SK-N-SH (cell line): ENCODE data around the gene C4orf50. TPM values are rescaled to one million over a fixed set of nuclear protein-coding genes. Genes with fewer than 3 reads are reported as not detected.

ENCODE experiments used
- CTCF ChIA-PET: fragments of 300-600, 350-600 bp; formaldehyde crosslinking; extraction: SDS; loops from one replicate; lab custom pipeline; 2021; lab: Yijun Ruan, JAX
- POLR2A ChIA-PET: fragments of 350-600 bp; sonication (Branson Sonifier 250); formaldehyde crosslinking; extraction: SDS; loops from one replicate; lab custom pipeline; 2020; ENCODE audit warnings: antibody characterized with exemption, inconsistent platforms; lab: Yijun Ruan, JAX
- DNase-seq: peaks from one replicate; pipeline ENCODE4 v3.0.0; 2012
- H2AFZ ChIP-seq: fragments of 200-600 bp; sonication (generic); 2 replicates; pipeline ENCODE4 v1.8.1; 2016; ENCODE audit warnings: antibody characterized with exemption, mild to moderate bottlenecking, low read depth
- H3F3A ChIP-seq: fragments of 200-600 bp; sonication (generic); replicated peaks from 2 replicates; pipeline ENCODE3; 2016; ENCODE audit warnings: antibody characterized with exemption, mild to moderate bottlenecking; ENCODE audit not compliant: insufficient read depth
- H3K27ac ChIP-seq, 2 experiments: fragments of 200-500 bp in 1 of 2; fragments of 200-600 bp in 1 of 2; sonication (Bioruptor generic) in 1 of 2; sonication (generic), shearing (Covaris generic) in 1 of 2; 2 replicates each; pipeline versions ENCODE4 v1.5.1 to v1.6.1; 2014 to 2016; ENCODE audit warnings: low read depth in 2 of 2, inconsistent platforms in 1 of 2, low read length in 1 of 2, mild to moderate bottlenecking in 1 of 2, mixed read lengths in 1 of 2
- H3K27me3 ChIP-seq: fragments of 200-600 bp; sonication (generic), shearing (Covaris generic); 2 replicates; pipeline ENCODE4 v1.6.1; 2016; ENCODE audit warnings: mixed run types; ENCODE audit not compliant: insufficient read depth
- H3K36me3 ChIP-seq, 2 experiments: fragments of 200-500 bp in 1 of 2; fragments of 200-600 bp in 1 of 2; sonication (Bioruptor generic) in 1 of 2; sonication (generic) in 1 of 2; replicated peaks in 1 of 2; 2 replicates each; pipeline versions ENCODE3 to v1.5.1; 2014 to 2016; ENCODE audit warnings: low read length in 1 of 2, mild to moderate bottlenecking in 1 of 2; ENCODE audit not compliant: insufficient read depth in 2 of 2, control insufficient read depth in 1 of 2
- H3K4me1 ChIP-seq, 2 experiments: fragments of 200-500 bp in 1 of 2; fragments of 200-600 bp in 1 of 2; sonication (Bioruptor generic) in 1 of 2; sonication (generic), shearing (Covaris generic) in 1 of 2; 2 replicates each; pipeline versions ENCODE4 v1.5.1 to v1.6.1; 2014 to 2016; ENCODE audit warnings: low read depth in 1 of 2, low read length in 1 of 2, mixed run types in 1 of 2; ENCODE audit not compliant: insufficient read depth in 2 of 2, control insufficient read depth in 1 of 2
- H3K4me2 ChIP-seq: fragments of 200-600 bp; sonication (generic), shearing (Covaris generic); 2 replicates; pipeline ENCODE4 v1.6.1; 2017; ENCODE audit warnings: mixed run types
- H3K4me3 ChIP-seq, 2 experiments: fragments of 200-500 bp in 1 of 2; fragments of 200-600 bp in 1 of 2; sonication (Bioruptor generic) in 1 of 2; sonication (generic), shearing (Covaris generic) in 1 of 2; 2 replicates each; pipeline versions ENCODE4 v1.5.1 to v1.8.1; 2014 to 2016; ENCODE audit warnings: low read depth in 2 of 2, inconsistent platforms in 1 of 2, low read length in 1 of 2, mild to moderate bottlenecking in 1 of 2, mixed read lengths in 1 of 2, moderate library complexity in 1 of 2
- H3K79me2 ChIP-seq: fragments of 200-600 bp; sonication (generic); 2 replicates; pipeline ENCODE4 v1.8.1; 2017; ENCODE audit warnings: mild to moderate bottlenecking; ENCODE audit not compliant: insufficient read depth
- H3K9ac ChIP-seq: fragments of 200-600 bp; sonication (generic); 2 replicates; pipeline ENCODE4 v1.6.1; 2017; ENCODE audit warnings: mixed run types
- H3K9me2 ChIP-seq: fragments of 200-600 bp; sonication (generic); 2 replicates; pipeline ENCODE4 v1.6.1; 2017; ENCODE audit warnings: mixed run types
- H3K9me3 ChIP-seq: fragments of 200-600 bp; sonication (generic); 2 replicates; pipeline ENCODE4 v1.6.1; 2017; ENCODE audit warnings: mixed run types, mild to moderate bottlenecking, moderate library complexity
- H4K20me1 ChIP-seq: fragments of 200-600 bp; sonication (generic); 2 replicates; pipeline ENCODE4 v1.6.1; 2017; ENCODE audit warnings: mild to moderate bottlenecking, mixed run types; ENCODE audit not compliant: insufficient read depth
- ELF1 ChIP-seq: IDR thresholded peaks from 2 replicates; pipeline ENCODE4 v1.4.0; 2012
- EZH2phosphoT487 ChIP-seq: fragments of 200-600 bp; sonication (generic); IDR thresholded peaks from 2 replicates; pipeline ENCODE4 v1.6.1; 2017; ENCODE audit warnings: low read depth, mixed run types, mild to moderate bottlenecking, antibody characterized with exemption, moderate library complexity, borderline replicate concordance
- FOSL2 ChIP-seq: IDR thresholded peaks from 2 replicates; pipeline ENCODE4 v1.4.0; 2012; ENCODE audit warnings: low read depth, mild to moderate bottlenecking, moderate library complexity, borderline replicate concordance
- FOXM1 ChIP-seq: IDR thresholded peaks from 2 replicates; pipeline ENCODE4 v1.4.0; 2012; ENCODE audit warnings: low read depth, mild to moderate bottlenecking
- IRF3 ChIP-seq: fragments of 150-350 bp; IDR thresholded peaks from 2 replicates; pipeline ENCODE4 v1.6.1; 2016; ENCODE audit warnings: mild to moderate bottlenecking, low read depth, low read length
- JUND ChIP-seq: IDR thresholded peaks from 2 replicates; pipeline ENCODE4 v1.4.0; 2012
- MEF2A ChIP-seq: IDR thresholded peaks from 2 replicates; pipeline ENCODE4 v1.4.0; 2012; ENCODE audit warnings: low read depth, borderline replicate concordance
- NRF1 ChIP-seq: IDR thresholded peaks from 2 replicates; pipeline ENCODE4 v1.6.1; 2012; ENCODE audit warnings: low read depth, mild to moderate bottlenecking, low read length
- POLR2AphosphoS5 ChIP-seq: IDR thresholded peaks from 2 replicates; pipeline ENCODE4 v1.6.1; 2012; ENCODE audit warnings: low read depth, low read length
- RAD21 ChIP-seq: IDR thresholded peaks from 2 replicates; pipeline ENCODE4 v1.6.1; 2012; ENCODE audit warnings: mild to moderate bottlenecking, low read length
- RFX5 ChIP-seq: IDR thresholded peaks from 2 replicates; pipeline ENCODE4 v1.6.1; 2012; ENCODE audit warnings: mild to moderate bottlenecking, improper control_type of control experiment, low read length
- RXRA ChIP-seq: IDR thresholded peaks from 2 replicates; pipeline ENCODE4 v1.4.0; 2012; ENCODE audit warnings: low read depth, mild to moderate bottlenecking, borderline replicate concordance
- SMC3 ChIP-seq: IDR thresholded peaks from 2 replicates; pipeline ENCODE4 v1.6.1; 2012; ENCODE audit warnings: low read depth, low read length, improper control_type of control experiment
- TCF12 ChIP-seq: IDR thresholded peaks from 2 replicates; pipeline ENCODE4 v1.4.0; 2012
- USF2 ChIP-seq: fragments of 150-350 bp; IDR thresholded peaks from 2 replicates; pipeline ENCODE4 v1.6.1; 2017; ENCODE audit warnings: antibody characterized with exemption, low read length, low read depth, borderline replicate concordance
- YY1 ChIP-seq: IDR thresholded peaks from 2 replicates; pipeline ENCODE4 v1.4.0; 2012; ENCODE audit warnings: low read depth, mild to moderate bottlenecking
- WGBS: methylation state at CpG from one replicate; pipeline ENCODE4 v1.1.6; 2017; ENCODE audit warnings: low lambda C conversion rate; 5-methylcytosine and 5-hydroxymethylcytosine counted together
- polyA plus RNA-seq, 3 experiments: library from polyadenylated mRNA; depleted of rRNA; stranded (reverse); fragments of >200 nt; gene quantifications; 2 replicates each; pipeline ENCODE4 v1.2.3, GENCODE V29; 2012

The C4orf50 gene
- polyA plus RNA-seq, 1 of the 3 experiments (the other 2 are of a cell fraction) = under 0.01 TPM

DNA sequence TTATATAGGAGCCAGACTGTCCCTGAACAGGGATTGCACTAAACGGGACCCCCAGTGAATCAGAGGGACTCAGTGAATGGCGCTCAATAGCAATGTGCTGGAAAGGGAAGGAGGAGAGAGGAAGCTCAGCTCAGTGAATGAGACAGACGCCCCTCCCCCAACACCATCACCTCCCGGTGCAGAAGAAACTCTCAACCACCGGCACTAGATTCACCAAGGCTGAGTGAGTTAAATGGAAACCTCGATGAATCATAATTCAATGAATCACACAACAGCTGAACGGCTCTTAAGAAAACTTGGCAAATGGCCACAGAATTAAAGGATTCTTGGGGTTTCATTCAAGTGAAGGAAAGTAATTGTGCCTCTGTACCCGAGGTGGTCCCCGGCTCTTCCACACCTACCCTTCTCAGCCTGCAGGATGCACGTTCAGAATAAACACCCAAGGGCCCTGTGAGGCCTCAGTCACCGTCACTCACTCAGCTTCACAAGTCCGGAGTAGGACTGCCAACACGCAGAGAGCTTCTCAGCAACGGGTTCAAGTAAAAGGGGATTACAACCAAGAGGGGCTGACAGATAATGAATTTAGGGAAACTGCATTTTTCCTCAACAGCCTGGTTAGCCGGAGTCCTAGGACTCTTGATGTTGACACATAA is 154.6 kb downstream of the C4orf50 start:
- H3F3A ChIP-seq = no peaks in the 10 kb centered on the region
- H3K9ac ChIP-seq = no peak overlapping the region
- no peak for DNase-seq
- no peak overlapping the region for H3K27ac ChIP-seq
- H3K9me3 ChIP-seq = no peaks in the 10 kb centered on the region
- no peaks in the 10 kb centered on the region for H3K36me3 ChIP-seq
- peak; percentile 55; the same call in 1 of the 2 replicates for TF ChIP-seq FOSL2
- TF ChIP-seq JUND = peak; percentile 27; the same call in 1 of the 2 replicates
- no peak for TF ChIP-seq EZH2phosphoT487
- no peaks in the 10 kb centered on the region for H3K9me2 ChIP-seq
- no peak overlapping the region for H3K4me3 ChIP-seq
- WGBS = 32% methylated on average over 13 of the region's 15 CpGs
- ChIA-PET CTCF (interaction anchor here (0.6 kb wide), 1 partner anchor 35 kb away, joined by 4 read pairs; no protein-coding TSS in a partner anchor), POLR2A (interaction anchor here (1.1 kb wide), 1 partner anchor 9 kb away, joined by 4 read pairs; no protein-coding TSS in a partner anchor)
- no peaks in the 10 kb centered on the region for H3K79me2 ChIP-seq
- H4K20me1 ChIP-seq = no peaks in the 10 kb centered on the region
- no peak overlapping the region for H2AFZ ChIP-seq
- H3K27me3 ChIP-seq = no peaks in the 10 kb centered on the region
- H3K4me2 ChIP-seq = peak overlapping the region; percentile 42; the same call in 1 of the 2 replicates
- peaks cover 0 to 3% of the 10 kb centered on the region in 2 experiments; a peak in 1 of 4 replicates for H3K4me1 ChIP-seq

DNA sequence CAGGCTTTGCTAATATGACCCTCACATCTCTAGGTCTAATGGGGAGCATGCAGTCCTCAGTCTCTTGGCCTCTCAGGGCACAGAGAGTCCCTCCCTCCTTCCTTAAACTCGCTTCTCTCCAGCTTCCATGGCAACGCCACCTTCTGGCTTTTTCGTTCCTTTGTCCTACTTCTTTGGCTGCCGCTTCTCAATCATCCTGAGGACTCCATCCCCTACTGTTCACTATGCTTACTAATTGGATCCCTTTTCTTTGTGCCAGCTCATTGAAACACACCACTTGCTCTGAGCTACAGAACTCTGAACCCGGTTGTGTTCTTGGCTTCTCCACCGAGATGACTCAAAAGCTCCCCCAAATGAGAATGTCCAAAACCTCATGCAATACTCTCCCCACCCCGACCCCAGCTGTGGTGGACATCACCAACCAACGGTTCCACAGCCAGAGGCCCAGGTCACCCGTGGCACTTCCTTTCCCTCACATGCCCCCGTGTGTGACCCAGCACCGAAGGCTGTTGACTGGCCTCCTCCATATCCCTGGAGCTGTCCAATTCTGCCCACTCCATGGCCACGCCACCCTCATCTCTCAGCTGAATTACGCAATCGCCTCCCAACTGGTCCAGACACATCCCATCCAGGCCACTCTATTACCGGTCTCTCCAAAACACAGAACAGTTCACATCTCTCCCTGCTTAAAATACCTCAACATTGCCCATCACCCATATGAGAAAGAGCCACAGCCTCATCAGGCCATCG is 160.0 kb downstream of the C4orf50 start:
- H4K20me1 ChIP-seq = no peaks in the 10 kb centered on the region
- H3K4me1 ChIP-seq = no peaks in the 10 kb centered on the region; a peak in 1 of 4 replicates
- H2AFZ ChIP-seq = no peak overlapping the region
- H3K27me3 ChIP-seq = no peaks in the 10 kb centered on the region
- POLR2A ChIA-PET = no interaction called here
- no peak for TF ChIP-seq RAD21
- no peak for TF ChIP-seq ELF1
- TF ChIP-seq IRF3 = no peak
- TF ChIP-seq EZH2phosphoT487 = no peak
- no peak for TF ChIP-seq RFX5
- no peak for TF ChIP-seq TCF12
- no peak for TF ChIP-seq RXRA
- TF ChIP-seq YY1 = no peak
- no peak for TF ChIP-seq JUND
- TF ChIP-seq SMC3 = no peak
- no peak for TF ChIP-seq FOXM1
- no peak for TF ChIP-seq USF2
- TF ChIP-seq NRF1 = no peak
- no peak for TF ChIP-seq POLR2AphosphoS5
- TF ChIP-seq MEF2A = no peak
- 52% methylated on average over 16 of the region's 16 CpGs for WGBS
- CTCF ChIA-PET = no interaction called here
- no peaks in the 10 kb centered on the region for H3K9me3 ChIP-seq
- no peak for DNase-seq
- no peaks in the 10 kb centered on the region for H3F3A ChIP-seq
- no peaks in the 10 kb centered on the region for H3K9me2 ChIP-seq
- H3K4me3 ChIP-seq = no peak overlapping the region
- H3K36me3 ChIP-seq = no peaks in the 10 kb centered on the region
- H3K9ac ChIP-seq = no peak overlapping the region
- H3K79me2 ChIP-seq = no peaks in the 10 kb centered on the region
- H3K4me2 ChIP-seq = no peak overlapping the region
- H3K27ac ChIP-seq = no peak overlapping the region
